GM19193 (cell line): ENCODE data around the gene C4orf54.

ENCODE experiments used
- POLR2A ChIP-seq: IDR thresholded peaks from 4 replicates; pipeline ENCODE4 v1.6.1; 2011; ENCODE audit not compliant: insufficient read depth, insufficient read length; ENCODE audit errors: extremely low read depth

The C4orf54 gene

DNA sequence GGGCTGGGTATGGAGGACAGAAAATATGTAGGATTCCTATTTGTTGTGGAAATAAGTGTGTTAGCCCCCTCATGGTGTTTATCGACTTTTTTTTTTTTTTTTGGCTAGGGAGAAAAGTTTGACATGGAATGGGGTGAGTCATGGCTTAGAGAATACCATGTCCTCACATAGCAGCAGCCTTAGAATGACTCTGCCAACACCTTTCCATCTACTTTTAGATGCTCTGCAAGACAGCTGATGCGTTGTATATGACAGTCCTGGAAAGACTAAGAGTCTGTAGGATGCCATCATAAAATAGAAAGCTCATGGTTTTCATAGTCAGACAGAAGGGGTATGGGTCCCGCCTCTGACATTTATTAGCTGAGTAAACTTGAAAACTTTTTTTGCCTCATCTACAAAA, 45.3 kb downstream of the C4orf54 start:
- TF ChIP-seq POLR2A: no peak

- TF ChIP-seq POLR2A: no peak
These were observed 46.9 kb downstream of the C4orf54 start for GRCh38 chr4:99610605-99611175.

DNA sequence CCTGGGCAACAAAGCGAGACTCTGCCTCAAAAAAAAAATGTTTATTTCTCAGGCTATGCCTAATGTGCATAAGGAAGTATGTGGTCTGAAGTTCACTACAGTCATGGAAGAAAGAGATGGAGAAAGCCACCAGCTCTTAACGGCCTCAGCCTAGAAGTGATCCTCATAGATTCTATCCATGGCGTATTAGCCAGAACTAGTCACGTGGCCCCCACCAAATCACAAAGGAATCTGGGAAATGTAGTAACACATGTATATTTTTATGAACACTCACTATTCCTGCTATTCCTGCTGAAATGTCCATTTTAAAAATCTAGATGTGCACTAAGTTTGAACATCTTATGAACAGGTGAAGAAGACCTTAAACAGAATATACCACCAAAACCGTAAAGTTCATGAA, 49.2 kb downstream of the C4orf54 start:
- TF ChIP-seq POLR2A: no peak
